Measurements from ENCODE around the gene UHRF1. TPM values are rescaled to one million over a fixed set of nuclear protein-coding genes. Genes with fewer than 3 reads are reported as not detected.

UHRF1 gene
- total RNA-seq, 1 donor from 2014 or later: 223 TPM

- H3K9me3 Mint-ChIP-seq: no peaks in the 10 kb centered on the region
- DNase-seq (ENCODE audit: low read depth, low spot score): no peak
- peaks cover 26% of the 10 kb centered on the region for H3K4me1 Mint-ChIP-seq
- no peak overlapping the region for H3K27ac Mint-ChIP-seq (ENCODE audit: unreplicated experiment)
- no peaks in the 10 kb centered on the region for H3K27me3 Mint-ChIP-seq (ENCODE audit: low read depth)
- peaks cover 5% of the 10 kb centered on the region for H3K36me3 Mint-ChIP-seq (ENCODE audit: low read depth)
- TF ChIP-seq CTCF (conservative IDR thresholded peaks at IDR 0.05): no peak
- H3K4me3 Mint-ChIP-seq: no peak overlapping the region
Measured at GRCh38 chr19:4906963-4907362, 2.3 kb upstream of the UHRF1 start.

GRCh38 chr19:4908360-4908759 lies 941 bp upstream of the UHRF1 start:
- Mint-ChIP-seq H3K27me3 (ENCODE audit: low read depth) (no peaks in the 10 kb centered on the region), H3K9me3 (no peaks in the 10 kb centered on the region), H3K27ac (ENCODE audit: unreplicated experiment) (no peak overlapping the region), H3K4me3 (peak overlapping the region; percentile 80), H3K36me3 (ENCODE audit: low read depth) (peaks cover 6% of the 10 kb centered on the region), H3K4me1 (peaks cover 38% of the 10 kb centered on the region)
- DNase-seq (ENCODE audit: low read depth, low spot score): no peak
- no peak for TF ChIP-seq CTCF (conservative IDR thresholded peaks at IDR 0.05)

- TF ChIP-seq CTCF (conservative IDR thresholded peaks at IDR 0.05): no peak
- Mint-ChIP-seq H3K4me3 (peak overlapping the region; percentile 80), H3K9me3 (no peaks in the 10 kb centered on the region), H3K27ac (ENCODE audit: unreplicated experiment) (no peak overlapping the region), H3K27me3 (ENCODE audit: low read depth) (no peaks in the 10 kb centered on the region), H3K36me3 (ENCODE audit: low read depth) (peaks cover 6% of the 10 kb centered on the region), H3K4me1 (peaks cover 38% of the 10 kb centered on the region)
- no peak for DNase-seq (ENCODE audit: low read depth, low spot score)
Measured at GRCh38 chr19:4908781-4909155, 533 bp upstream of the UHRF1 start.

- TF ChIP-seq CTCF (conservative IDR thresholded peaks at IDR 0.05): no peak
- Mint-ChIP-seq H3K27me3 (ENCODE audit: low read depth) (no peaks in the 10 kb centered on the region), H3K4me1 (peaks cover 48% of the 10 kb centered on the region), H3K36me3 (ENCODE audit: low read depth) (peaks cover 11% of the 10 kb centered on the region), H3K9me3 (no peaks in the 10 kb centered on the region), H3K4me3 (peak overlapping the region; percentile 95), H3K27ac (ENCODE audit: unreplicated experiment) (peak overlapping the region; percentile 98)
- DNase-seq (ENCODE audit: low read depth, low spot score): peak; percentile 89
Measured at GRCh38 chr19:4909897-4910593, 744 bp downstream of the UHRF1 start.

- peak; percentile 20 for DNase-seq (ENCODE audit: low read depth, low spot score)
- TF ChIP-seq CTCF (conservative IDR thresholded peaks at IDR 0.05): no peak
- Mint-ChIP-seq H3K9me3 (no peaks in the 10 kb centered on the region), H3K27me3 (ENCODE audit: low read depth) (no peaks in the 10 kb centered on the region), H3K4me1 (peaks cover 50% of the 10 kb centered on the region), H3K27ac (ENCODE audit: unreplicated experiment) (peak overlapping the region; percentile 98), H3K36me3 (ENCODE audit: low read depth) (peaks cover 11% of the 10 kb centered on the region), H3K4me3 (peak overlapping the region; percentile 95)
Measured at GRCh38 chr19:4910594-4911281, 1.4 kb downstream of the UHRF1 start.

Data from neural crest cell (in vitro differentiated cells).